Esophagus muscularis mucosa (tissue), 4 donors: Measurements from ENCODE around the gene MYO1D.

Source experiments
- EP300 ChIP-seq: sonication (generic); formaldehyde crosslinking; IDR thresholded peaks from one replicate; pipeline ENCODE4 v1.6.1; 2017; ENCODE audit warnings: antibody characterized with exemption
- POLR2A ChIP-seq: fragments of 450-650 bp; IDR thresholded peaks from one replicate; pipeline ENCODE4 v1.6.1; 2017; ENCODE audit warnings: antibody characterized with exemption, moderate library complexity, mild to moderate bottlenecking, low read depth
- TF ChIP-seq, protein P1 (sequence below), 3 experiments: fragments of 200-600 bp in 2 of 3; fragments of 450-650 bp in 1 of 3; sonication (generic) in 2 of 3; IDR thresholded peaks; one replicate each; pipeline ENCODE4 v1.5.1; 2017 to 2019; ENCODE audit warnings: antibody characterized with exemption in 3 of 3, mild to moderate bottlenecking in 2 of 3, moderate library complexity in 1 of 3

DNA sequence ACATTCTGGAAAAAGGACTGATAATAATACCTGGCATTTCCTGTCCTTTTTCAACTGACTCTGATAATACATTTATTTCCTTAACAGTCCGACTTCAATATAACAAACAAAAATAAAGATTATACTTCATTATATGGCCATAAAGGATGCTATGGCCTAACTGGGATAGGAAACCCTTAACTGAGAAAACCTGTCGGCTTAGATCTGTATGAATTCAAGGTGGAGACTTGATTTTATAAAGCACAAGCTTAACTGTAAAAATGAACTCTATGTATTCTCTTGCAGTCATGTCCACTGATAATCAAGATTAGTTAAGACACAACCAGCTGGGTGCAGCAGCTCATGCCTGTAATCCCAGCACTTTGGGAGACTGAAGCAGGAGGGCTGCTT, 102.2 kb downstream of the MYO1D start:
- TF ChIP-seq, protein P1, sequence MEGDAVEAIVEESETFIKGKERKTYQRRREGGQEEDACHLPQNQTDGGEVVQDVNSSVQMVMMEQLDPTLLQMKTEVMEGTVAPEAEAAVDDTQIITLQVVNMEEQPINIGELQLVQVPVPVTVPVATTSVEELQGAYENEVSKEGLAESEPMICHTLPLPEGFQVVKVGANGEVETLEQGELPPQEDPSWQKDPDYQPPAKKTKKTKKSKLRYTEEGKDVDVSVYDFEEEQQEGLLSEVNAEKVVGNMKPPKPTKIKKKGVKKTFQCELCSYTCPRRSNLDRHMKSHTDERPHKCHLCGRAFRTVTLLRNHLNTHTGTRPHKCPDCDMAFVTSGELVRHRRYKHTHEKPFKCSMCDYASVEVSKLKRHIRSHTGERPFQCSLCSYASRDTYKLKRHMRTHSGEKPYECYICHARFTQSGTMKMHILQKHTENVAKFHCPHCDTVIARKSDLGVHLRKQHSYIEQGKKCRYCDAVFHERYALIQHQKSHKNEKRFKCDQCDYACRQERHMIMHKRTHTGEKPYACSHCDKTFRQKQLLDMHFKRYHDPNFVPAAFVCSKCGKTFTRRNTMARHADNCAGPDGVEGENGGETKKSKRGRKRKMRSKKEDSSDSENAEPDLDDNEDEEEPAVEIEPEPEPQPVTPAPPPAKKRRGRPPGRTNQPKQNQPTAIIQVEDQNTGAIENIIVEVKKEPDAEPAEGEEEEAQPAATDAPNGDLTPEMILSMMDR (IDR thresholded peaks at IDR 0.05): no peak
- TF ChIP-seq POLR2A: no peak
- no peak for TF ChIP-seq EP300
